ENCODE results near the gene PIP4K2C. TPM values are rescaled to one million over a fixed set of nuclear protein-coding genes. Genes with fewer than 3 reads are reported as not detected.
"Not testable (repeated sequence)": the region's sequence is repeated elsewhere in the genome, so short reads cannot be mapped to it uniquely, and the experiment has no call there.

Gene PIP4K2C
- total RNA-seq, 3 donors from 2014 or later (not counting 1 experiment from before 2014, with no cell fraction given) = 41.0 to 62.9 (median 52.0) TPM

DNA sequence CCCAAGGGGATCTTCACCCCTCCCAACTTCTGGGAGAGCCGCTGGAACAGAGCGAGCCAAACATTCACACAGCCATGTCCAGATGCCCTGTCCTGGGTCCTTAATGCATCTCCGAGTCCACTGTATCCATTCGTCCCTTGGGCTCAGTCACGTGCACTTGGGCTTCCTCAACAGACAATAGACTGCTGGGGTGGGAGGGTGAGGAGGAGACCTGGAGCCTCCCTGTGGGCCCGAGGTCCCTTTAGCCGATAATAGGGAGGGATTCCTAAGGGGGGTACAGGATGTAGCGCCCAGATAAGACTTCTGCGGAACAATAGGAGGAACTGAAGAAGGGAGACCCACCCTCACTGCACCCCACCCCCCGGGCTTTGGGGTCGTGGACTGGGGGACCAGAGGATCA is 26.9 kb downstream of the PIP4K2C start:
- H3K36me3 Mint-ChIP-seq = no peaks in the 10 kb centered on the region

DNA sequence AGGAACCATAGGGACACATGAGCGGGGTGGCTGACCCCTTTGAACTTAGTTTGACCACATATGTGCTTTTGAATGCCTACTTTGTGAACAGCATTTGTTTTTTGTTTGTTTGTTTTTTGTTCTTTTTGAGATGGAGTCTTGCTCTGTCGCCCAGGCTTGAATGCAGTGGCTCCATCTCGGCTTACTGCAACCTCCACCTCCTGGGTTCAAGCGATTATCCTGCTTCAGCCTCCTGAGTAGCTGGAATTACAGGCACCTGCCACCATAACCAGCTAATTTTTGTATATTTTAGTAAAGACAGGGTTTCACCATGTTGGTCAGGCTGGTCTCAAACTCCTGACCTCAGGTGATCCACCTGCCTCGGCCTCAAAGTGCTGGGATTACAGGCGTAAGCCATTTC is 27.4 kb downstream of the PIP4K2C start:
- H3K27me3 ChIP-seq (ENCODE audit: control insufficient read depth, insufficient read depth, low read length) = peaks cover 45% of the 10 kb centered on the region
- DNase-seq; H3K4me3 Mint-ChIP-seq; H3K4me3 ChIP-seq (ENCODE audit: low read length); H3K36me3 Mint-ChIP-seq; ATAC-seq; intact Hi-C loops (cut with micrococcal nuclease); H3K27ac ChIP-seq (ENCODE audit: low read length); H3K9me3 Mint-ChIP-seq; H3K27ac Mint-ChIP-seq; H3K9me3 ChIP-seq (ENCODE audit: control insufficient read depth, insufficient read depth, low read length); H3K36me3 ChIP-seq (ENCODE audit: control insufficient read depth, insufficient read depth, low read length): not testable (repeated sequence)
- H3K4me1 Mint-ChIP-seq = peaks cover 31 to 32% of the 10 kb centered on the region in 2 donors
- WGBS (ENCODE audit: insufficient coverage) = 95% methylated on average over 6 of the region's 6 CpGs
- peaks cover 46 to 47% of the 10 kb centered on the region in 2 donors for H3K27me3 Mint-ChIP-seq (ENCODE audit: low read depth in 2 of 2)
- peaks cover 42% of the 10 kb centered on the region for H3K4me1 ChIP-seq (ENCODE audit: control insufficient read depth, insufficient read depth, low read length)

More for the DNA sequence above, 26.9 kb downstream of the PIP4K2C start:
- Histone ChIP-seq H3K36me3 (ENCODE audit: control insufficient read depth, insufficient read depth, low read length) (no peaks in the 10 kb centered on the region), H3K4me1 (ENCODE audit: control insufficient read depth, insufficient read depth, low read length) (peaks cover 42% of the 10 kb centered on the region), H3K4me3 (ENCODE audit: low read length) (no peak overlapping the region), H3K9me3 (ENCODE audit: control insufficient read depth, insufficient read depth, low read length) (no peaks in the 10 kb centered on the region), H3K27me3 (ENCODE audit: control insufficient read depth, insufficient read depth, low read length) (peaks cover 41% of the 10 kb centered on the region), H3K27ac (ENCODE audit: low read length) (no peak overlapping the region)
- no peaks in the 10 kb centered on the region for H3K9me3 Mint-ChIP-seq
- peaks cover 31 to 32% of the 10 kb centered on the region in 2 donors for H3K4me1 Mint-ChIP-seq
- no peak overlapping the region for H3K27ac Mint-ChIP-seq
- peaks cover 41 to 43% of the 10 kb centered on the region in 2 donors for H3K27me3 Mint-ChIP-seq (ENCODE audit: low read depth in 2 of 2)
- no peak for ATAC-seq
- no peak overlapping the region for H3K4me3 Mint-ChIP-seq
- TF ChIP-seq, protein P1, sequence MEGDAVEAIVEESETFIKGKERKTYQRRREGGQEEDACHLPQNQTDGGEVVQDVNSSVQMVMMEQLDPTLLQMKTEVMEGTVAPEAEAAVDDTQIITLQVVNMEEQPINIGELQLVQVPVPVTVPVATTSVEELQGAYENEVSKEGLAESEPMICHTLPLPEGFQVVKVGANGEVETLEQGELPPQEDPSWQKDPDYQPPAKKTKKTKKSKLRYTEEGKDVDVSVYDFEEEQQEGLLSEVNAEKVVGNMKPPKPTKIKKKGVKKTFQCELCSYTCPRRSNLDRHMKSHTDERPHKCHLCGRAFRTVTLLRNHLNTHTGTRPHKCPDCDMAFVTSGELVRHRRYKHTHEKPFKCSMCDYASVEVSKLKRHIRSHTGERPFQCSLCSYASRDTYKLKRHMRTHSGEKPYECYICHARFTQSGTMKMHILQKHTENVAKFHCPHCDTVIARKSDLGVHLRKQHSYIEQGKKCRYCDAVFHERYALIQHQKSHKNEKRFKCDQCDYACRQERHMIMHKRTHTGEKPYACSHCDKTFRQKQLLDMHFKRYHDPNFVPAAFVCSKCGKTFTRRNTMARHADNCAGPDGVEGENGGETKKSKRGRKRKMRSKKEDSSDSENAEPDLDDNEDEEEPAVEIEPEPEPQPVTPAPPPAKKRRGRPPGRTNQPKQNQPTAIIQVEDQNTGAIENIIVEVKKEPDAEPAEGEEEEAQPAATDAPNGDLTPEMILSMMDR (IDR thresholded peaks at IDR 0.05) = no peak
- no peak for DNase-seq
- intact Hi-C loops (cut with micrococcal nuclease) = no loop called here
- 63% methylated on average over 9 of the region's 11 CpGs for WGBS (ENCODE audit: insufficient coverage)

DNA sequence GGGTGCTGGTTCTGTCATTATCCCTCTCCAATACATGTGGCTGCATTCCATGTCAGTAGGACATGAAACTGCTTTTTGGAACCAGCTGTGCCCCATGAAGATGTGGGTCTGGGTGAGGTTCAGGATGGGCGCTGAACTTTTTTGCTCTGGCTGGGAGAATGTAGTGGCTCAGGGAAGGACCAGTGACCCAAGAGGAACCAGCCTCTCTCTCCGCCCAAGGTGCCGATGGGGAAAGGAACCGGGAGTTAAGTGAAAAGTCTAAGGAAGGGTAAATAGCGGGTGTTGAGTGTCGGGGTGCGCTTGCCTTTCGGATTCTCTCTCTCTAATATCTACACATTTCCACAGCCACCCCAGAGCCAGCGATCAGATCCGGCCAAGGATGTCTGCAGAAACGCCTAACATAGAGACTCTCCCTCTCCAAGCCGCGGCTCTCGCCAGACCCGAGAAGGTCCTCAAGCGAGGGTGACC is 28.0 kb downstream of the PIP4K2C start:
- 47% methylated on average over 15 of the region's 16 CpGs for WGBS (ENCODE audit: insufficient coverage)
- peaks cover 50% of the 10 kb centered on the region for H3K27me3 ChIP-seq (ENCODE audit: control insufficient read depth, insufficient read depth, low read length)
- Mint-ChIP-seq H3K9me3 (no peaks in the 10 kb centered on the region), H3K36me3 (no peaks in the 10 kb centered on the region), H3K4me3 (peak overlapping the region; percentile 76), H3K27ac (no peak overlapping the region), H3K4me1 (peaks cover 31 to 32% of the 10 kb centered on the region in 2 donors), H3K27me3 (ENCODE audit: low read depth in 2 of 2) (peaks cover 52 to 53% of the 10 kb centered on the region in 2 donors)
- no peaks in the 10 kb centered on the region for H3K36me3 ChIP-seq (ENCODE audit: control insufficient read depth, insufficient read depth, low read length)
- no peak for DNase-seq
- H3K9me3 ChIP-seq (ENCODE audit: control insufficient read depth, insufficient read depth, low read length) = no peaks in the 10 kb centered on the region
- TF ChIP-seq, protein P1 (IDR thresholded peaks at IDR 0.05) = no peak
- no peak overlapping the region for H3K27ac ChIP-seq (ENCODE audit: low read length)
- H3K4me1 ChIP-seq (ENCODE audit: control insufficient read depth, insufficient read depth, low read length) = peaks cover 37% of the 10 kb centered on the region
- H3K4me3 ChIP-seq (ENCODE audit: low read length) = no peak overlapping the region
- ATAC-seq = no peak
- intact Hi-C loops (cut with micrococcal nuclease) = no loop called here

DNA sequence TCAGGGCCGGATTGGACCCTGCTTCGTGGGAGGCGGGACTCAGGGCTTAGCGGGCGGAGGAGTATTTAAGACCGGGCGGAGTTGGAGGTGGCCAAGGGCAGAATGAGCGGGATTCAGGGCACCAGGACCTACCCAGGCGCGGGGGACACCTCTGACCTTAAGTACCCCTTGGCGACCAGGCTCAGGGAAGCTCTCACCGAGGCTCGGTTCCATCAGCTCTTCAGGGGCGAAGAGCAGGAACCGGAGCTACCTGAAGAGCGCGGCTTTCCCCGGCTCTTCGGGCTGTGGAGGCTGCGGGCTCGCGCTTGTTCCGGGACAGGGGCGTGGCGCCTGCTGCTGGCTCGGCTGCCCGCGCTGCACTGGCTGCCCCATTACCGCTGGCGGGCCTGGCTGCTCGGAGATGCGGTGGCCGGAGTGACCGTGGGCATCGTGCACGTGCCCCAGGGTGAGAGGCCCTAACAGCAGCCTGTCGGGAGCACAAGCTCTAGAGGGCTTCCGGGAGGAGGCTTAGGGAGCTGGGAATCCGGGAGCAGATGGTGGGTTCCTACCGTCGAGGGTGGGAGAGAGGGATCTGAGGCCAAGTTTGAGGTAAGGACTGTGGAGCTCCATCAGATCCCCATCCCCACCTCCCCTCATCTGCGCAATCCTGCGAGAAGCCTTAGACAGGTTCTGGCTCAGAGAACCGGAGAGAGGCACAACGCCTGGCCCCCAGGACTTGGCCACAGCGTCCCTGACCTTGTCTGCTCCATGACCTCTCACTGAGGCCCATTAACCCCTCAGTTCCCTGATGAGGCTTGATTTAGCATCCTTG is 28.6 kb downstream of the PIP4K2C start:
- DNase-seq (peak in 1 of 2 donors; percentile 66), ATAC-seq (peak in 2 of 3 donors; percentile 42 to 53)
- Histone ChIP-seq H3K9me3 (ENCODE audit: control insufficient read depth, insufficient read depth, low read length) (no peaks in the 10 kb centered on the region), H3K27ac (ENCODE audit: low read length) (no peak overlapping the region), H3K4me3 (ENCODE audit: low read length) (no peak overlapping the region), H3K4me1 (ENCODE audit: control insufficient read depth, insufficient read depth, low read length) (peaks cover 30% of the 10 kb centered on the region), H3K36me3 (ENCODE audit: control insufficient read depth, insufficient read depth, low read length) (no peaks in the 10 kb centered on the region), H3K27me3 (ENCODE audit: control insufficient read depth, insufficient read depth, low read length) (peaks cover 56% of the 10 kb centered on the region)
- intact Hi-C loops (cut with micrococcal nuclease) = loop anchor here (5.0 kb wide), 1 partner anchor 142 kb away; the partner anchor contains the start of gene ARHGAP9
- Mint-ChIP-seq H3K9me3 (no peaks in the 10 kb centered on the region), H3K36me3 (no peaks in the 10 kb centered on the region), H3K27ac (no peak overlapping the region), H3K27me3 (ENCODE audit: low read depth in 2 of 2) (peaks cover 58 to 59% of the 10 kb centered on the region in 2 donors), H3K4me3 (peak overlapping the region; percentile 76), H3K4me1 (peaks cover 31 to 32% of the 10 kb centered on the region in 2 donors)
- TF ChIP-seq, protein P1 (IDR thresholded peaks at IDR 0.05) = no peak
- 8% methylated on average over 46 of the region's 46 CpGs for WGBS (ENCODE audit: insufficient coverage)
